GM12873 (cell line): Measurements from ENCODE around the gene MLLT3.

Source experiments
- TF ChIP-seq, protein P1 (sequence below): IDR thresholded peaks from 2 replicates; pipeline ENCODE4 v1.5.1; 2012; ENCODE audit warnings: low read depth, mild to moderate bottlenecking, moderate library complexity, low read length, control low read depth; ENCODE audit not compliant: insufficient read depth; ENCODE audit errors: missing control alignments

The MLLT3 gene

DNA sequence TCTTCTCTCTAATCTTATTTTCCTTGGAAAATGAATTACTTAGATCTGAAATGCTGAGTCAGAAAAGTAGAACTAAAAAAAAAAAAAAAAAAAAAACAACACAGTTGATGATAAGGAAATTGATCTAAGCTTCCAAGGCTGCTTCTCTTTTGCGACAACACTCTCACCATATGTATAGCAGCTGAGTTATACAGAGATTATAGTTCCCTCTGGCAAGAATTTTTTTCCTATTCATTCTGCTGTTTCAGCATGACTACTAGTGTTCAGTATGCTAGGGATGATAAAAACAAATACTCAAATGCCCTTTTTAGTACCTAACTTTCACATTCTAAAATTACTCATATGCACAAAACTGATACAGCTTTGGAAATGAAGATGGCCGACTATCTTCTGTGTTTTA lies 267.3 kb downstream of the MLLT3 start:
- TF ChIP-seq, protein P1, sequence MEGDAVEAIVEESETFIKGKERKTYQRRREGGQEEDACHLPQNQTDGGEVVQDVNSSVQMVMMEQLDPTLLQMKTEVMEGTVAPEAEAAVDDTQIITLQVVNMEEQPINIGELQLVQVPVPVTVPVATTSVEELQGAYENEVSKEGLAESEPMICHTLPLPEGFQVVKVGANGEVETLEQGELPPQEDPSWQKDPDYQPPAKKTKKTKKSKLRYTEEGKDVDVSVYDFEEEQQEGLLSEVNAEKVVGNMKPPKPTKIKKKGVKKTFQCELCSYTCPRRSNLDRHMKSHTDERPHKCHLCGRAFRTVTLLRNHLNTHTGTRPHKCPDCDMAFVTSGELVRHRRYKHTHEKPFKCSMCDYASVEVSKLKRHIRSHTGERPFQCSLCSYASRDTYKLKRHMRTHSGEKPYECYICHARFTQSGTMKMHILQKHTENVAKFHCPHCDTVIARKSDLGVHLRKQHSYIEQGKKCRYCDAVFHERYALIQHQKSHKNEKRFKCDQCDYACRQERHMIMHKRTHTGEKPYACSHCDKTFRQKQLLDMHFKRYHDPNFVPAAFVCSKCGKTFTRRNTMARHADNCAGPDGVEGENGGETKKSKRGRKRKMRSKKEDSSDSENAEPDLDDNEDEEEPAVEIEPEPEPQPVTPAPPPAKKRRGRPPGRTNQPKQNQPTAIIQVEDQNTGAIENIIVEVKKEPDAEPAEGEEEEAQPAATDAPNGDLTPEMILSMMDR = no peak

DNA sequence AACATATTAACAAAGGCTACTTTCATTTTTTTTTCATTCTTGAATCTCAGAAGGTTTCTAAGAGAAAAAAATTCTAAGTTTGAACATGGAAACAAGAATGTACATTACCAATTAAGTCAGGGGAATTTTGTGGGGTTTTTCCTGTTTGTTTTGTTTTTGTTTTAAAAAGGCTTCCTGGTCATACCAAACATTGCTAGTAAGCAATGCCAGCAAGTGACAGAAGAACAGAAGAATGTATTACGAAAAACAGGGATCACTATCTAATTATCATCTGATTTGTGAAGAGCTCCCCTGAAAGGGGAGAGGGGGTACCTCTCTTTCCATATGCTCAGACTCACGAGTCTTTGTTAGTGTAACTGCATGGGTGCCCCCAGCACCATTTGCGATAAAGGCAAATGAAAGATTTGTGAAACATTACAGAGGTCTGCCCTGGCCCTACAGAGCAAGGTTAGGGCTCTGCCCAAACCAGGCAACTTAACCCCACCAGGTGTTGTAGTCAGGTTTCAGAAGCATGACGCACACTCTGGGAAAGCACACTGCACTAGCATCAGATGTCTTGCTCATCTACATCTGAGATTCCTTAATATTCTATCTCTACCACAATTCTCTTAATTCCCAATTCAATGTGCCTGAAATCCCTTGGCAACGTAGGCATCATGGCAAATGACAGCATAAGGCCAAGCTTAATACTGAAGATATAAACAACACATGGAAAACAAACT lies 268.2 kb downstream of the MLLT3 start:
- TF ChIP-seq, protein P1 = no peak

DNA sequence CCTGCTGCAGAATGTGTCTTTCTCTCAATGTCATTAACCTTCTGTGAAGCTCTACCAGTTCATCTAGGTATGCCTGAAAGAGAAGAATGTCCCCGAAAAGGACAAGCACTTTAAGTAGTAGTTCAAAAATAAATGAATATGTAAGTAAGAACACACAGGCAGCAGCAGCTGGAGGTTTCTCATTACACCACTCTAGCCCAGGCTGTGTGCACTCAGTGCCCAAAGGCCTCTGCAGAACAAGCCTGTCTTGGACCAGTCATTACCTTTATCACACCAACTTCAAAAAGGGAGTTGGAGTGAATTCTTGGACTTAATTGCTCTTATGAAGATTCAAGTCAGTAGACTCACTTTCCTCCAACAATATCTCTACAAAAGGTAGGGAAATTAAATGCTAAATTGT lies 268.8 kb downstream of the MLLT3 start:
- TF ChIP-seq, protein P1 = no peak

DNA sequence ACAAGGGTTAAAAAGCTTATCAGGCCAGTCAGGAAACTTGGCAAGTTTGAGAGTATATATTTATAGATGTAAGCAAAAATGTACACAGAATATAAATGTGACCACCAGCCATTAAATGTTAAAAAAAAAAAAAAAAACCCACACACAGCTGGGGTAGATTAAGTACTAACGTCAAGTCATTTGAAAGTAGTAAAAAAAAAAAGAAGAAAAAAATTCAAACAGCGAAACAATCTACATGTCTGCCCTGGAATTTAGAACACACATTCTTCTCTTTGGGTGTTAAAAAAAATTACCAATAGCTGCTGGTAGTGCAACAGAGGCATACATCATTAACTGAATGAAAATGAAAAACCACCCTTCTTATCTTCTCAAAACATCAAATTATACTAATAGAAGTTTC lies 269.7 kb downstream of the MLLT3 start:
- TF ChIP-seq, protein P1 = no peak

DNA sequence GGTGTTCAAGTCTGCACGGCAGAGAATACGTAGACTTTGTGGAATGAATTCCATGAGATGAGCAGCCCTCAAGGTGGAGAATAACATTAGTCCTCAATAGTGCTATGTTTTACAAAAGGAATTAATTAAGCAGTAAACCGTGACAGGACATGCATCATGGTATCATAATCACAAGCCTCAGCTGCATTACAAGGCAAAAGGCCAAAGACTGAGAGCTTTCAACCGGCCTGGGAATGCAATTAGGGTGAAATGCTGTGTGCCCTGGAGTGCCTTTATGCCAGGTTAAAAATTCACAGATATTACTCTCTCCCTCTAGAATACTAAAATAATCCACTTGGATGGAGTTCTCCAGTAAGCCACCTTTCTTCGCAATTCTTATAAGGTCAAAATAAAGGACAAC lies 270.6 kb downstream of the MLLT3 start:
- TF ChIP-seq, protein P1 = no peak

DNA sequence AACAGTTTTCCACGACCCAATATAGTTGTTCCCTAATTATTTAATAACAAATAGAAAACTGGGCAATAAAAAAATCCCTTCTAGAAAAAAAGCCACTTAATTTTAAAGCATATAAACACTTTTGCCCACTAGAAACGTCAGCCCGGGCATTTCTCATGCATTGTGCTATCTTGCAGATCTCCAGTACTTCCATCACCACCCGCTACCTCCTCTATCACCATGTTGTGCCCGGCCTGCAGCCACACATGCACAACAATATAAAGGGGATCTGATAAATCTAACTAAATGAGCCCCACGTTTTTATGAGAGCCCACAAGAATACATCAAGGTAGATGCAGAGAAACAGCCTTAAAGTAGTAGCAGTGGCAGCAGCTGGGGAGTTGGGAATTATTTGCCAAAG lies 272.7 kb downstream of the MLLT3 start:
- TF ChIP-seq, protein P1 = no peak

DNA sequence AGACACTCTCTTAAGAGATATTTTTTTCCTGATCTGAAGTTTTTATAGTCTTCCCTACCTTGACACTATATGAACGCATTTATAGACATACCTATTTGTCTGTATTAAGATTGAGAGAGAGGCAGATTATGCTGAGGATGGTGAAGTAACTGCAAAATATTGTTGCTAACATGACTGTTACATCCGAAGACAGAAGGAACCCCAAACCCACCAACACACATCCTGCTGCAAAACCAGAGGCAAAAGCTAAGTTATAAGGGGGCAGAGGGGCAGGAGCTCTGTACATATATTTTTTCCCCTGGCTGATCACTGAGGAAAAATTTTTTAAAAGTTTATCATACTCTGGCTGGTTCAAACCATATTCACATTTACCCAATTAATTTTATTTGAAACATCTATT lies 279.0 kb downstream of the MLLT3 start:
- TF ChIP-seq, protein P1 = no peak
